Lower lobe of right lung (tissue), 2 donors: ENCODE data around the gene HIF1AN. TPM values are rescaled to one million over a fixed set of nuclear protein-coding genes. Genes with fewer than 3 reads are reported as not detected.

Source experiments
- ATAC-seq, 2 donors: fragments of 200-7000 bp; cut with Tn5 transposase; one replicate each; pipeline ENCODE4 v1.9.1; 2020 to 2022; ENCODE audit warnings: mild to moderate bottlenecking in 2 of 2, moderate library complexity in 2 of 2
- DNase-seq: peaks from one replicate; pipeline ENCODE4 v3.0.0-alpha.2; 2020
- H3K27ac ChIP-seq: fragments of 200-600 bp; one replicate; pipeline ENCODE4 v1.8.0; 2022
- H3K27me3 ChIP-seq: fragments of 200-600 bp; one replicate; pipeline ENCODE4 v1.8.0; 2022; ENCODE audit warnings: low read depth
- H3K36me3 ChIP-seq: fragments of 200-600 bp; one replicate; pipeline ENCODE4 v1.8.0; 2022; ENCODE audit warnings: mild to moderate bottlenecking
- H3K4me1 ChIP-seq: fragments of 200-600 bp; one replicate; pipeline ENCODE4 v1.8.0; 2022
- H3K4me3 ChIP-seq: fragments of 200-600 bp; one replicate; pipeline ENCODE4 v1.8.0; 2022; ENCODE audit warnings: mild to moderate bottlenecking
- H3K9me3 ChIP-seq: fragments of 200-600 bp; one replicate; pipeline ENCODE4 v1.8.0; 2022
- intact Hi-C: fragments of 100-400 bp; cut with DNase I; formaldehyde crosslinking; loops from one replicate; pipeline ENCODE4 v1.11.0; 2022
- total RNA-seq: library from RNA; stranded (reverse); fragmentation: NEBNext Ultra II Directional; extraction: Animal tissue kit (Norgen Biotek cat#: 25700); gene quantifications from one replicate; pipeline ENCODE4 v1.2.1, GENCODE V29; 2021
- TF ChIP-seq, protein P1 (sequence below): fragments of 200-600 bp; IDR thresholded peaks from one replicate; pipeline ENCODE4 v1.8.0; 2022; ENCODE audit warnings: antibody characterized with exemption, mild to moderate bottlenecking
- donor health status: DM: no; HTN: yes; CAD: no; lungs with severe emphysema.

Gene HIF1AN
- total RNA-seq, 1 donor from 2014 or later: 35.6 TPM

DNA sequence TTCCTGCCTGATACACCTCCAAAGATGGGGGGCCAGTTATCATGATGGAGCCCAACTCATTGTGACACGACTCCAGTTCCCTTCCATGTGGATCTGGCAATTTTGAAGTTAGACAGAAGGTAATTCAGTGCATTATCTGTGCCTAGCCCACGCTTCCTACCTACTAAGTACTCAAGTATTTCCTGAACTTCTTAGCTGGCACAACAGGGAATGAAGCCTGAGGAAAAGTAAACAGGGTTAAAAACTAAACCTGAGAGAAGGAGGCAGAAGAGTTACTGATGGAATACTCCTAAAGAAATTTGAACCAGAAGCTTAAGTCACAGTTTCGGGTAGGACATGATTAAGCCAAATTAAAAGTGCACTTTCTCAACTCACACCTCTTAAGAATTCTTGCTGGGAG lies 14.9 kb upstream of the HIF1AN start:
- ATAC-seq (no peak), DNase-seq (no peak)

DNA sequence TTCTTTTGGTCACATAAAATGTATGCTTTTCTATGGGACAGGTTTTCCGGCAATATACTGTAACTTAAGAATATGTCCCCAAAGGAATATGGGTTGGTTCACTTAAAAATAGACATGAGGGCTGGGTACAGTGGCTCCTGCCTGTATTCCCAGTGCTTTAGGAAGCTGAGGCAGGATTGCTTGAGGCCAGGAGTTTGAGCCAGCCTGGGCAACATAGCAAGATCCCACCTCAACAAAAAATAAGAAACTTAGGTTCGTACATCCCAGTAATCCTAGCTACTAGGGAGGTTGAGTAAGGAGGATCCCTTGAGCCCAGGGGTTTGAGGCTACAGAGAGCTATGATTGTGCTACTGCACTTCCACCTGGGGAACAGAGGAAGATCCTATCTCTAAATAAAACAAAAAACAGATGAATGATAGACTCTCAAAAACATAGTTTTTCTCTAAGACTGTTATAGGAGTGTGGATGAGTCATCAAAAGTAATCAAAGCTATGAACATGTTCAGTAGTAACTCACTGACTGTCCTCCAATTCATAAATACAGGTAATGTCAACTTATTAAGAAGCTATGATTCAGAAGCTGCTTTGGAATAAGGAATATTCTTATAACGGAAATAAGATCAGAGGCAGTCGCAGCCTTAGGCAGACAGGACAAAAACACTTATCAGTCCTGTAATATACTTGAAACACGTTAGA lies 13.5 kb upstream of the HIF1AN start:
- Histone ChIP-seq H3K27ac (no peak overlapping the region), H3K9me3 (no peaks in the 10 kb centered on the region), H3K4me1 (peaks cover 17% of the 10 kb centered on the region), H3K36me3 (peaks cover 45% of the 10 kb centered on the region), H3K27me3 (no peaks in the 10 kb centered on the region), H3K4me3 (no peak overlapping the region)
- intact Hi-C loops: no loop called here
- TF ChIP-seq, protein P1, sequence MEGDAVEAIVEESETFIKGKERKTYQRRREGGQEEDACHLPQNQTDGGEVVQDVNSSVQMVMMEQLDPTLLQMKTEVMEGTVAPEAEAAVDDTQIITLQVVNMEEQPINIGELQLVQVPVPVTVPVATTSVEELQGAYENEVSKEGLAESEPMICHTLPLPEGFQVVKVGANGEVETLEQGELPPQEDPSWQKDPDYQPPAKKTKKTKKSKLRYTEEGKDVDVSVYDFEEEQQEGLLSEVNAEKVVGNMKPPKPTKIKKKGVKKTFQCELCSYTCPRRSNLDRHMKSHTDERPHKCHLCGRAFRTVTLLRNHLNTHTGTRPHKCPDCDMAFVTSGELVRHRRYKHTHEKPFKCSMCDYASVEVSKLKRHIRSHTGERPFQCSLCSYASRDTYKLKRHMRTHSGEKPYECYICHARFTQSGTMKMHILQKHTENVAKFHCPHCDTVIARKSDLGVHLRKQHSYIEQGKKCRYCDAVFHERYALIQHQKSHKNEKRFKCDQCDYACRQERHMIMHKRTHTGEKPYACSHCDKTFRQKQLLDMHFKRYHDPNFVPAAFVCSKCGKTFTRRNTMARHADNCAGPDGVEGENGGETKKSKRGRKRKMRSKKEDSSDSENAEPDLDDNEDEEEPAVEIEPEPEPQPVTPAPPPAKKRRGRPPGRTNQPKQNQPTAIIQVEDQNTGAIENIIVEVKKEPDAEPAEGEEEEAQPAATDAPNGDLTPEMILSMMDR: no peak
- DNase-seq: no peak
- ATAC-seq: no peak

More for the DNA sequence above, 14.9 kb upstream of the HIF1AN start:
- no peak overlapping the region for H3K4me3 ChIP-seq
- TF ChIP-seq, protein P1: no peak
- H3K36me3 ChIP-seq: peaks cover 31% of the 10 kb centered on the region
- intact Hi-C loops: no loop called here
- no peak overlapping the region for H3K27ac ChIP-seq
- no peaks in the 10 kb centered on the region for H3K27me3 ChIP-seq
- peaks cover 17% of the 10 kb centered on the region for H3K4me1 ChIP-seq
- H3K9me3 ChIP-seq: no peaks in the 10 kb centered on the region

DNA sequence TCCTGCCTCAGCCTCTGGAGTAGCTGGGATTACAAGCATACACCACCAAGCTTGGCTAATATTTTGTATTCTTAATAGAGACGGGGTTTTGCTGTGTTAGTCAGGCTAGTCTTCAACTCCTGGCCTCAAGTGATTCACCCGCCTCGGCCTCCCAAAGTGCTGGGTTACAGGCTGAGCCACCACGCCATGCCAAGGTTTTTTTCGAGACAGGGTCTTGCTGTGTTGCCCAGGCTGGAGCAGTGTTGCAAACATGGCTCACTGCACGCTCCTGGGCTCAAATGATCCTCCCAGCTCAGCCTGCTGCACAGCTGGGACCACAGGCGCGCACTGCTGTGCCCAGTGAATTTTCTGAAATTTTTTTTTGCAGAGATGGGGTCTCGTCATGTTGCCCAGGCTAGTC lies 12.8 kb upstream of the HIF1AN start:
- no peak overlapping the region for H3K4me3 ChIP-seq

DNA sequence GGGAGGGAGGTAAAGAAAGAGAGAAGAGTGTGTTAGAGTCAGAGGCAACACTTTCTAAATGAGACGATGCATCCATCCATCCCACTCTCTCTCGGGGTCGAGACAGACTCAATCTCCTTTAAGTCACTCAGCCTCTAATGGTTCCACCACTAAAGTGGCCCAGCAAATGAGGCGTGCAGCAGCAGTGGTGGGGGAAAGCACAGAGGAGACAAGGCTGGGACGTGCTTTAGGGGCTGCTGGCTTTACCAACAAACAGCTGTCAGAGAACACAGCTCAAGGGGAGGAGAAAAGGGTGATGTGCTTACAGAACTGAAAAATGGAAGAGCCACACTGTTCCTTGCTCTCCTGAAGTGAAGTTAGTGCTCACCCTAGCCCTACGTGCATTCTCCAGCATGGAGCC lies 11.5 kb upstream of the HIF1AN start:
- no peak for ATAC-seq
- no peaks in the 10 kb centered on the region for H3K9me3 ChIP-seq
- H3K4me3 ChIP-seq: no peak overlapping the region
- H3K36me3 ChIP-seq: peaks cover 46% of the 10 kb centered on the region
- TF ChIP-seq, protein P1: no peak
- no peak overlapping the region for H3K27ac ChIP-seq
- DNase-seq: no peak
- H3K4me1 ChIP-seq: peaks cover 22% of the 10 kb centered on the region
- no peaks in the 10 kb centered on the region for H3K27me3 ChIP-seq
- intact Hi-C loops: no loop called here

More for the DNA sequence above, 12.8 kb upstream of the HIF1AN start:
- Histone ChIP-seq H3K27ac (no peak overlapping the region), H3K9me3 (no peaks in the 10 kb centered on the region), H3K36me3 (peaks cover 46% of the 10 kb centered on the region), H3K4me1 (peaks cover 19% of the 10 kb centered on the region), H3K27me3 (no peaks in the 10 kb centered on the region)
- ATAC-seq (no peak), DNase-seq (no peak)
- TF ChIP-seq, protein P1: no peak
- intact Hi-C loops: no loop called here

DNA sequence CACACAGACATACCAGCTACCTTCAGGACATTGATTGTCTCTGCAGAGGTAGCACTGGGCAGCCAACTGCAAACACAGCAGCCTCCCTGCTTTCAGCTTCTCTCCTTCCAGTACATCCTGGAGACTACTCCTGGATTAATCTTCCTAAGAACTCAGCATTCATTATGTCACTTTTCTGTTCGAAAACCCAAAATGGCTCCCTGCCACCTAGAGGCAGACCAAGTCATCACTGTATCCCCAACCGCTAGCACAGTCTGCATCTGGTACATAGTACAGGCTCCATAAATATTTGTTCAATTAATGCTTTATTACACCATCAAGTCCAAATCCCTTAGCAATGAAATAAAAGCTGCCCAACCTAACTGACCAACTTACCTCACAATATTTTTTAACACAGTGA lies 11.1 kb upstream of the HIF1AN start:
- intact Hi-C loops: no loop called here
- Histone ChIP-seq H3K9me3 (no peaks in the 10 kb centered on the region), H3K36me3 (peaks cover 46% of the 10 kb centered on the region), H3K4me3 (no peak overlapping the region), H3K4me1 (peaks cover 17% of the 10 kb centered on the region), H3K27me3 (no peaks in the 10 kb centered on the region), H3K27ac (no peak overlapping the region)
- ATAC-seq (no peak), DNase-seq (no peak)
- TF ChIP-seq, protein P1: no peak
